ENCODE results near the gene RBM4B. TPM values are rescaled to one million over a fixed set of nuclear protein-coding genes. Genes with fewer than 3 reads are reported as not detected.

Gene RBM4B
- total and polyA plus RNA-seq, 2 of the 13 experiments (the other 11 are each of a cell fraction or from before 2014, with no cell fraction given) = 25.8 to 32.4 TPM

DNA sequence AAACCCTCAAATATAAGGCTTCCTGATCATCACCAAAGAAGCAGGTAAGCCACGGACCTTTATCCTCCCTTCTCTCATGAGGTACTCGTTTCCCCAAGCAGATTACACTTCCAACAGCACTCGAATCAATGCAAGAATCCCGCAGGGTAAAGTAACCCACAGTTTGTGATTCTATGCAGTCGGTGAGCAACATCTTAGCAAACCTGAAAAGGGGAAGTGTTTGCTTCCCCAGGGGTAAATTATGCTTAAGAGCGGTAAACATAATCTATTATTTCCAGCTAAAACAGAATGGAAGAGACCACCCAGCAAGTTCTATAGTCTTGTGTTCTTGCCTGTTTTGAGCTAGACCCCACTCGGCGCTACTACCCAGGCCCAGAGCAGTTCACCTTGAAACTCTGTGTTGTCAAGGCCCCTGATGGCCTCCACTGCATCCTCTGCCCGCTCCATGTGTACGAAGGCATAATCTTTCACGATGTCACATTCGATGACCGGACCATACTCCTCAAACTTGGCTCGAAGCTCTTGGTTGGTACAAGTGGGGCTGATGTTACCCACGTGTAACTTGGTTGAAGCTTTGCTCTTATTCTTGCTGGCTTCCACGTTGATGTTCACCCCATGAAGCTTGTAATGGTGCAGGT, 1.3 kb downstream of the RBM4B start:
- in situ Hi-C loops (cut with HindIII; ENCODE audit: extremely low pct_ligation_motif_present, low pct_unique_long_range_greater_than_20kb) = no loop called here
- ChIA-PET CTCF (ENCODE audit: low intra/inter-chr PET ratio, low total read pairs) (no interaction called here), POLR2A (interaction anchor here (1.1 to 3.1 kb wide), 6 partner anchors 15 to 130 kb away, joined by 3 to 52 read pairs (median 20); partner anchors contain the start of genes ACTN3, CCDC87, CCS and RBM14)
- intact Hi-C loops (cut with micrococcal nuclease; ENCODE audit: unreplicated experiment) = loop anchor here (5.0 kb wide), 1 partner anchor 84 kb away; the partner anchor contains the start of genes CCDC87 and CCS
- TSS peak; percentile 57 for BruUV-seq (replicated peaks)
- Histone ChIP-seq H3K36me3 (replicated peaks in 1 of 2; ENCODE audit: control insufficient read depth in 1 of 2, insufficient read depth in 2 of 2, low read length in 2 of 2) (peaks cover 1 to 4% of the 10 kb centered on the region in 2 experiments; a peak in 1 of 5 replicates), H3K4me2 (ENCODE audit: low read depth, low read length) (peak overlapping the region; percentile 100), H3K9ac (ENCODE audit: insufficient read depth, low read depth, low read length) (no peak overlapping the region), H4K20me1 (ENCODE audit: insufficient read depth, low read length) (peaks cover 2% of the 10 kb centered on the region; the same call in 1 of the 2 replicates), H2AFZ (ENCODE audit: low read length) (no peak overlapping the region), H3K4me3 (replicated peaks in 1 of 3; ENCODE audit: insufficient read depth in 1 of 3, low read depth in 2 of 3, low read length in 3 of 3) (peak overlapping the region; percentile 2 to 83 (median 24); a peak in 5 of 6 replicates), H3K27ac (ENCODE audit: extremely low read length, insufficient read depth, low read length) (no peak overlapping the region), H3K9me3 (ENCODE audit: low read length) (no peaks in the 10 kb centered on the region), H3K79me2 (ENCODE audit: insufficient read depth, low read length) (peaks cover 39% of the 10 kb centered on the region), H3K4me1 (ENCODE audit: insufficient read depth, low read length) (peaks cover 41% of the 10 kb centered on the region), H3K27me3 (ENCODE audit: control insufficient read depth in 1 of 2, insufficient read depth in 2 of 2, low read length in 2 of 2) (no peaks in the 10 kb centered on the region)
- peak; percentile 50 for FAIRE-seq
- ATAC-seq = no peak
- DNase-seq (ENCODE audit: low spot score) = no peak
- WGBS (ENCODE audit: low lambda C conversion rate) = 93% methylated on average over 16 of the region's 16 CpGs
- TF ChIP-seq, protein P1, sequence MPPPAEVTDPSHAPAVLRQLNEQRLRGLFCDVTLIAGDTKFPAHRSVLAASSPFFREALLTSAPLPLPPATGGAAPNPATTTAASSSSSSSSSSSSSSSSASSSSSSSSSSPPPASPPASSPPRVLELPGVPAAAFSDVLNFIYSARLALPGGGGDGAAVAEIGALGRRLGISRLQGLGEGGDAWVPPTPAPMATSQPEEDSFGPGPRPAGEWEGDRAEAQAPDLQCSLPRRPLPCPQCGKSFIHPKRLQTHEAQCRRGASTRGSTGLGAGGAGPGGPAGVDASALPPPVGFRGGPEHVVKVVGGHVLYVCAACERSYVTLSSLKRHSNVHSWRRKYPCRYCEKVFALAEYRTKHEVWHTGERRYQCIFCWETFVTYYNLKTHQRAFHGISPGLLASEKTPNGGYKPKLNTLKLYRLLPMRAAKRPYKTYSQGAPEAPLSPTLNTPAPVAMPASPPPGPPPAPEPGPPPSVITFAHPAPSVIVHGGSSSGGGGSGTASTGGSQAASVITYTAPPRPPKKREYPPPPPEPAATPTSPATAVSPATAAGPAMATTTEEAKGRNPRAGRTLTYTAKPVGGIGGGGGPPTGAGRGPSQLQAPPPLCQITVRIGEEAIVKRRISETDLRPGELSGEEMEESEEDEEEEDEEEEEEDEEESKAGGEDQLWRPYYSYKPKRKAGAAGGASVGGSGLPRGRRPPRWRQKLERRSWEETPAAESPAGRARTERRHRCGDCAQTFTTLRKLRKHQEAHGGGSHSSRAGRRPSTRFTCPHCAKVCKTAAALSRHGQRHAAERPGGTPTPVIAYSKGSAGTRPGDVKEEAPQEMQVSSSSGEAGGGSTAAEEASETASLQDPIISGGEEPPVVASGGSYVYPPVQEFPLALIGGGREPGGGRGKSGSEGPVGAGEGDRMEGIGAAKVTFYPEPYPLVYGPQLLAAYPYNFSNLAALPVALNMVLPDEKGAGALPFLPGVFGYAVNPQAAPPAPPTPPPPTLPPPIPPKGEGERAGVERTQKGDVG (CRISPR knock-in tag; IDR thresholded peaks at IDR 0.05; ENCODE audit: borderline replicate concordance) = 0 out of 2 replicates have a peak, but pooled peaks have one; percentile 13
- no peak for TF ChIP-seq PHF8 (CRISPR knock-in tag; IDR thresholded peaks at IDR 0.05)
- TF ChIP-seq NR1H2 (CRISPR knock-in tag; IDR thresholded peaks at IDR 0.05; ENCODE audit: borderline replicate concordance, low read depth) = no peak
- no peak for TF ChIP-seq MAZ (IDR thresholded peaks at IDR 0.05; ENCODE audit: borderline replicate concordance, low read depth, low read length)
- 0 out of 2 replicates have a peak, but pooled peaks have one; percentile 3 for TF ChIP-seq MAZ (CRISPR knock-in tag; IDR thresholded peaks at IDR 0.05; ENCODE audit: low read depth)
- no peak for TF ChIP-seq ZNF720 (CRISPR knock-in tag; IDR thresholded peaks at IDR 0.05)
- TF ChIP-seq SUZ12 (IDR thresholded peaks at IDR 0.05; ENCODE audit: low read depth, low read length) = no peak
- TF ChIP-seq ZBTB38 (CRISPR knock-in tag; IDR thresholded peaks at IDR 0.05) = 0 out of 2 replicates have a peak, but pooled peaks have one; percentile 49

All from HepG2 (cell line).